HEK293 (cell line): ENCODE data around the gene USP33.

Experiments
- KLF1 ChIP-seq: fragments of 450-650 bp; formaldehyde crosslinking; IDR thresholded peaks from 2 replicates; pipeline ENCODE4 v1.5.1; 2016; ENCODE audit warnings: missing biosample characterization, missing genetic modification characterization
- ZBTB7A ChIP-seq: fragments of 450-650 bp; formaldehyde crosslinking; IDR thresholded peaks from 2 replicates; pipeline ENCODE4 v1.5.1; 2016; ENCODE audit warnings: low read depth, missing biosample characterization, missing genetic modification characterization
- ZNF121 ChIP-seq: fragments of 450-650 bp; formaldehyde crosslinking; IDR thresholded peaks from 2 replicates; pipeline ENCODE4 v1.5.1; 2016; ENCODE audit warnings: missing biosample characterization, missing genetic modification characterization
- ZNF549 ChIP-seq: fragments of 450-650 bp; IDR thresholded peaks from 2 replicates; pipeline ENCODE4 v1.5.1; 2018; ENCODE audit warnings: missing biosample characterization, missing genetic modification characterization, mild to moderate bottlenecking, inconsistent platforms, moderate library complexity
- ZNF768 ChIP-seq: fragments of 450-650 bp; formaldehyde crosslinking; IDR thresholded peaks from 2 replicates; pipeline ENCODE4 v1.5.1; 2018; ENCODE audit warnings: missing biosample characterization, mild to moderate bottlenecking, missing genetic modification characterization
- TF ChIP-seq, protein P1 (sequence below): fragments of 450-650 bp; formaldehyde crosslinking; IDR thresholded peaks from 2 replicates; pipeline ENCODE4 v1.5.1; 2016; ENCODE audit warnings: missing biosample characterization, missing genetic modification characterization

- TF ChIP-seq, protein P1, sequence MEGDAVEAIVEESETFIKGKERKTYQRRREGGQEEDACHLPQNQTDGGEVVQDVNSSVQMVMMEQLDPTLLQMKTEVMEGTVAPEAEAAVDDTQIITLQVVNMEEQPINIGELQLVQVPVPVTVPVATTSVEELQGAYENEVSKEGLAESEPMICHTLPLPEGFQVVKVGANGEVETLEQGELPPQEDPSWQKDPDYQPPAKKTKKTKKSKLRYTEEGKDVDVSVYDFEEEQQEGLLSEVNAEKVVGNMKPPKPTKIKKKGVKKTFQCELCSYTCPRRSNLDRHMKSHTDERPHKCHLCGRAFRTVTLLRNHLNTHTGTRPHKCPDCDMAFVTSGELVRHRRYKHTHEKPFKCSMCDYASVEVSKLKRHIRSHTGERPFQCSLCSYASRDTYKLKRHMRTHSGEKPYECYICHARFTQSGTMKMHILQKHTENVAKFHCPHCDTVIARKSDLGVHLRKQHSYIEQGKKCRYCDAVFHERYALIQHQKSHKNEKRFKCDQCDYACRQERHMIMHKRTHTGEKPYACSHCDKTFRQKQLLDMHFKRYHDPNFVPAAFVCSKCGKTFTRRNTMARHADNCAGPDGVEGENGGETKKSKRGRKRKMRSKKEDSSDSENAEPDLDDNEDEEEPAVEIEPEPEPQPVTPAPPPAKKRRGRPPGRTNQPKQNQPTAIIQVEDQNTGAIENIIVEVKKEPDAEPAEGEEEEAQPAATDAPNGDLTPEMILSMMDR (tag by site-specific recombination): no peak
- TF ChIP-seq KLF1 (tag by site-specific recombination): no peak
- TF ChIP-seq ZBTB7A (tag by site-specific recombination): no peak
- no peak for TF ChIP-seq ZNF768 (tag by site-specific recombination)
- no peak for TF ChIP-seq ZNF549 (tag by site-specific recombination)
- TF ChIP-seq ZNF121 (tag by site-specific recombination): no peak
These were observed 38.3 kb upstream of the USP33 start for GRCh38 chr1:77797991-77798390.
